Fibroblast of lung (primary cell): ENCODE data around the gene ASH1L. TPM values are rescaled to one million over a fixed set of nuclear protein-coding genes. Genes with fewer than 3 reads are reported as not detected.

Experiments used
- DNase-seq, 2 donors: peaks; one replicate each; pipeline versions ENCODE4 v3.0.0 to v3.0.0-alpha.2; 2010; ENCODE audit warnings: low read depth in 2 of 2
- H2AFZ ChIP-seq: 2 replicates; pipeline ENCODE4 v1.5.1; 2012; ENCODE audit warnings: low read length, control low read depth, inconsistent platforms
- H3K27ac ChIP-seq: 2 replicates; pipeline ENCODE4 v1.5.1; 2011; ENCODE audit warnings: low read length, control low read depth; ENCODE audit not compliant: insufficient read depth
- H3K27me3 ChIP-seq: 2 replicates; pipeline ENCODE4 v1.5.1; 2011; ENCODE audit warnings: mild to moderate bottlenecking, low read length; ENCODE audit not compliant: control insufficient read depth, insufficient read depth
- H3K36me3 ChIP-seq: 2 replicates; pipeline ENCODE4 v1.5.1; 2011; ENCODE audit warnings: low read length; ENCODE audit not compliant: control insufficient read depth, insufficient read depth
- H3K4me1 ChIP-seq: 2 replicates; pipeline ENCODE4 v1.5.1; 2011; ENCODE audit warnings: low read length; ENCODE audit not compliant: control insufficient read depth, insufficient read depth; ENCODE audit errors: extremely low read depth
- H3K4me2 ChIP-seq: 2 replicates; pipeline ENCODE4 v1.5.1; 2011; ENCODE audit warnings: low read length, control low read depth; ENCODE audit not compliant: insufficient read depth; ENCODE audit errors: extremely low read depth
- H3K4me3 ChIP-seq, 4 experiments: fragments of 200-600 bp in 1 of 4; sonication (generic) in 1 of 4; replicated peaks in 1 of 4; 2 replicates each; pipeline ENCODE4 v1.5.1; 2011 to 2016; ENCODE audit warnings: low read length in 4 of 4, low read depth in 3 of 4, mild to moderate bottlenecking in 3 of 4, control low read depth in 2 of 4, inconsistent platforms in 1 of 4, mixed read lengths in 1 of 4; ENCODE audit not compliant: insufficient read depth in 1 of 4; ENCODE audit errors: control extremely low read depth in 1 of 4
- H3K79me2 ChIP-seq: 2 replicates; pipeline ENCODE4 v1.5.1; 2012; ENCODE audit warnings: mild to moderate bottlenecking, low read length, inconsistent platforms; ENCODE audit not compliant: control insufficient read depth, insufficient read depth
- H3K9ac ChIP-seq: 2 replicates; pipeline ENCODE4 v1.5.1; 2011; ENCODE audit warnings: mild to moderate bottlenecking, low read length, control low read depth; ENCODE audit not compliant: insufficient read depth
- H3K9me3 ChIP-seq: 2 replicates; pipeline ENCODE4 v1.5.1; 2012; ENCODE audit warnings: low read depth, low read length; ENCODE audit not compliant: control insufficient read depth, insufficient read depth
- H4K20me1 ChIP-seq: 2 replicates; pipeline ENCODE4 v1.5.1; 2011; ENCODE audit warnings: low read length; ENCODE audit not compliant: control insufficient read depth, insufficient read depth; ENCODE audit errors: extremely low read depth
- EZH2 ChIP-seq: IDR thresholded peaks from 2 replicates; pipeline ENCODE4 v1.5.1; 2012; ENCODE audit warnings: low read length, control low read depth, mild to moderate bottlenecking; ENCODE audit errors: missing control alignments
- polyA plus RNA-seq, 2 donors: library from polyadenylated mRNA; depleted of rRNA in 1 of 2; stranded (reverse) in 1 of 2; unstranded in 1 of 2; fragments of >200 nt; gene quantifications; 2 replicates each; pipeline ENCODE4 v1.2.1, GENCODE V29; 2011 to 2012; ENCODE audit warnings: missing spikeins in 1 of 2
- total RNA-seq: library from RNA; depleted of rRNA; stranded (reverse); fragments of >200 nt; gene quantifications from 2 replicates; pipeline ENCODE4 v1.2.1, GENCODE V29; 2014
- TF ChIP-seq, protein P1 (sequence below), 2 donors: IDR thresholded peaks in 1 of 2; conservative IDR thresholded peaks in 1 of 2; 1 replicate in 1 of 2; 2 replicates in 1 of 2; pipeline ENCODE4 v1.5.1; 2011 to 2012; ENCODE audit warnings: low read length in 2 of 2, control low read depth in 1 of 2, inconsistent platforms in 1 of 2, low read depth in 1 of 2, mild to moderate bottlenecking in 1 of 2

Gene ASH1L
- total and polyA plus RNA-seq, 2 donors (not counting 1 experiment from before 2014, with no cell fraction given): 19.4 to 35.7 TPM

DNA sequence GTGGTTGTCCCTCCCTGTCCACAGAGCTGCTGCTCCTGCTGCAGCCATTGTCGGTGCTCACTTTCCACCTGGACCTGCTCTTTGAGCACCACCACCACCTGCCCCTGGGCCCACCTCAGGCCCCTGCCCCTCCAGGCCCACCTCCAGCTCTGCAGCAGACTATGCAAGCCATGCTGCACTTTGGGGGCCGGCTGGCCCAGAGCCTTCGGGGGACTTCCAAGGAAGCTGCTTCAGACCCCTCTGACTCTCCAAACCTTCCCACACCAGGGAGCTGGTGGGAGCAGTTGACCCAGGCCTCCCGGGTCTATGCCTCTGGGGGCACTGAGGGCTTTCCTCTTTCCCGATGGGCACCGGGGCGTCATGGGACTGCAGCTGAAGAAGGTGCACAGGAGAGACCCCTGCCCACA lies 236.0 kb downstream of the ASH1L start:
- TF ChIP-seq EZH2: no peak
- TF ChIP-seq, protein P1, sequence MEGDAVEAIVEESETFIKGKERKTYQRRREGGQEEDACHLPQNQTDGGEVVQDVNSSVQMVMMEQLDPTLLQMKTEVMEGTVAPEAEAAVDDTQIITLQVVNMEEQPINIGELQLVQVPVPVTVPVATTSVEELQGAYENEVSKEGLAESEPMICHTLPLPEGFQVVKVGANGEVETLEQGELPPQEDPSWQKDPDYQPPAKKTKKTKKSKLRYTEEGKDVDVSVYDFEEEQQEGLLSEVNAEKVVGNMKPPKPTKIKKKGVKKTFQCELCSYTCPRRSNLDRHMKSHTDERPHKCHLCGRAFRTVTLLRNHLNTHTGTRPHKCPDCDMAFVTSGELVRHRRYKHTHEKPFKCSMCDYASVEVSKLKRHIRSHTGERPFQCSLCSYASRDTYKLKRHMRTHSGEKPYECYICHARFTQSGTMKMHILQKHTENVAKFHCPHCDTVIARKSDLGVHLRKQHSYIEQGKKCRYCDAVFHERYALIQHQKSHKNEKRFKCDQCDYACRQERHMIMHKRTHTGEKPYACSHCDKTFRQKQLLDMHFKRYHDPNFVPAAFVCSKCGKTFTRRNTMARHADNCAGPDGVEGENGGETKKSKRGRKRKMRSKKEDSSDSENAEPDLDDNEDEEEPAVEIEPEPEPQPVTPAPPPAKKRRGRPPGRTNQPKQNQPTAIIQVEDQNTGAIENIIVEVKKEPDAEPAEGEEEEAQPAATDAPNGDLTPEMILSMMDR (conservative IDR thresholded peaks at IDR 0.05 in 1 of 2, IDR thresholded peaks at IDR 0.05 in 1 of 2; ENCODE audit: low read depth in 1 of 2, low read length in 2 of 2): no peak
- Histone ChIP-seq H3K9me3 (no peaks in the 10 kb centered on the region), H3K9ac (no peak overlapping the region)

DNA sequence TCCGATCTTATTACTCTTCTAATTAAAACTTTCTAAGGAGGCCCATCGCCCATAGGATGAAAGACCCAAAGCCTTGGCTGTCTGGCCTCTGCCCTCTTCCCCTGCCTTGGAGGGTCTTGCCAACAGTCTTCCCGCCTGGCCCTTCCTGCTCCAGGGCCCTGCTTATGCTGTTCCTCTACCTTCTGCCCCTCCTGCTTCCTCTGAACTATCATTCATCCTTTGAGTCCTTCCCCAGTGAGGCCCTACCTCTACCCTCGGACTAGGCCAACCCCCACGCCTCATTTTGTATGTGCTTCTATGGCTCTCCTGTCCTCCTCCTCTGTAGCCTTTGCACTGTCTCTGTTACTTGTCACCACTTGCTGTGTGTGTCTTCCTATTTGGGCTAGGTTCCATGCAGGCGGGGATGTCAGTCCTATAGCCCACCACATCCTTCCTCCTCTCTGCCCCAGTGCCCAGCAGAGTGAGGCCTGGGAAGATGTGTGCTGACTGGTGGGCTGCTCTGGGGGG lies 236.5 kb downstream of the ASH1L start:
- Histone ChIP-seq H3K36me3 (peaks cover 9% of the 10 kb centered on the region), H3K4me1 (peaks cover 16% of the 10 kb centered on the region), H3K4me2 (peak overlapping the region; percentile 96), H3K27ac (no peak overlapping the region), H4K20me1 (peaks cover 5% of the 10 kb centered on the region), H3K9ac (no peak overlapping the region), H3K9me3 (no peaks in the 10 kb centered on the region), H3K79me2 (peaks cover 17% of the 10 kb centered on the region), H3K27me3 (no peaks in the 10 kb centered on the region), H3K4me3 (peak overlapping the region in 1 of 4 experiments; percentile 93), H2AFZ (no peak overlapping the region)
- DNase-seq: no peak
- TF ChIP-seq, protein P1 (conservative IDR thresholded peaks at IDR 0.05 in 1 of 2, IDR thresholded peaks at IDR 0.05 in 1 of 2; ENCODE audit: low read depth in 1 of 2, low read length in 2 of 2): no peak
- TF ChIP-seq EZH2: no peak

More for the DNA sequence above, 236.0 kb downstream of the ASH1L start:
- Histone ChIP-seq H3K36me3 (peaks cover 8% of the 10 kb centered on the region), H3K27ac (no peak overlapping the region), H2AFZ (no peak overlapping the region), H3K4me1 (peaks cover 10% of the 10 kb centered on the region), H3K4me2 (no peak overlapping the region), H3K27me3 (no peaks in the 10 kb centered on the region), H4K20me1 (peaks cover 3% of the 10 kb centered on the region), H3K4me3 (no peak overlapping the region), H3K79me2 (peaks cover 14% of the 10 kb centered on the region)
- DNase-seq: no peak

DNA sequence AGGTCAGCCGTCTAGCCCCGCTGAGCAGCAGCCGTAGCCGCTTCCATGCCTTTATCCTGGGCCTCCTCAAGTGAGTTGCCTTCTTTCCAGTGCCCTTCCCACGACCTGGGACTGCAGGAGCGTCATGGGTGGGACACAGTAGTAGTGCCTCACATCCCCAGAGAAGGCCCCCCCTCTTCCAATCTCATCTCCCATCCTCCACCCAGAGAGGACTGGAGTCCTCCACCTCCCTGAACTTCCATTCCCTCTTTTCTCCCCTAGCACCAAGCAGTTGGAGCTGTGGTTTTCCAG lies 237.1 kb downstream of the ASH1L start:
- TF ChIP-seq EZH2: no peak
- TF ChIP-seq, protein P1 (conservative IDR thresholded peaks at IDR 0.05 in 1 of 2, IDR thresholded peaks at IDR 0.05 in 1 of 2; ENCODE audit: low read depth in 1 of 2, low read length in 2 of 2): no peak
- Histone ChIP-seq H3K27ac (peak overlapping the region; percentile 70), H3K4me3 (peak overlapping the region; percentile 72 to 93 (median 88)), H3K4me2 (peak overlapping the region; percentile 96), H3K79me2 (peaks cover 17% of the 10 kb centered on the region), H3K27me3 (no peaks in the 10 kb centered on the region), H2AFZ (no peak overlapping the region), H3K9ac (peak overlapping the region; percentile 72), H3K36me3 (peaks cover 9% of the 10 kb centered on the region), H3K9me3 (no peaks in the 10 kb centered on the region), H3K4me1 (peaks cover 16% of the 10 kb centered on the region), H4K20me1 (peaks cover 5% of the 10 kb centered on the region)
- no peak for DNase-seq
